PC-3 (cell line): Measurements from ENCODE around the gene IL17REL. TPM values are rescaled to one million over a fixed set of nuclear protein-coding genes. Genes with fewer than 3 reads are reported as not detected.

ENCODE experiments used
- ATAC-seq: fragments of 200-7000 bp; cut with Tn5 transposase; 2 replicates; pipeline ENCODE4 v1.9.1; 2020; ENCODE audit warnings: mild to moderate bottlenecking, moderate library complexity
- BruUV-seq: library from RNA; stranded (reverse); fragments of 400-500 nt; replicated peaks from 2 replicates; lab custom pipeline; 2021; lab: Mats Ljungman, UMichigan
- CTCF ChIA-PET: fragments of 300-600 bp; sonication (Branson Sonifier 250); formaldehyde crosslinking; loops from one replicate; lab custom pipeline; 2022; ENCODE audit warnings: antibody characterized with exemption; lab: Charles Lee
- POLR2A ChIA-PET: fragments of 300-600 bp; sonication (Branson Sonifier 250); formaldehyde crosslinking; loops from one replicate; lab custom pipeline; 2022; ENCODE audit warnings: antibody characterized with exemption; ENCODE audit not compliant: unreplicated experiment; lab: Charles Lee
- DNase-seq: peaks from one replicate; pipeline ENCODE4 v3.0.0-alpha.2; 2015
- H2AFZ ChIP-seq: fragments of 300-600 bp; sonication (generic); 2 replicates; pipeline ENCODE4 v1.6.0; 2016; ENCODE audit warnings: antibody characterized with exemption, low read length
- H3F3A ChIP-seq: fragments of 300-600 bp; sonication (generic); one replicate; pipeline ENCODE4 v1.6.0; 2017; ENCODE audit warnings: antibody characterized with exemption, low read length, control low read depth, mild to moderate bottlenecking; ENCODE audit not compliant: unreplicated experiment
- H3K27ac ChIP-seq: fragments of 300-600 bp; sonication (generic); 2 replicates; pipeline ENCODE4 v1.5.1; 2016; ENCODE audit warnings: mild to moderate bottlenecking, low read length
- H3K27me3 ChIP-seq: fragments of 300-600 bp; sonication (generic); 2 replicates; pipeline ENCODE4 v1.6.1; 2016; ENCODE audit warnings: low read length, mixed read lengths
- H3K36me3 ChIP-seq: fragments of 300-600 bp; sonication (generic); 2 replicates; pipeline ENCODE4 v1.6.1; 2016; ENCODE audit warnings: low read depth, mixed run types, low read length, mixed read lengths
- H3K4me1 ChIP-seq: fragments of 300-600 bp; sonication (generic); 2 replicates; pipeline ENCODE4 v1.5.1; 2016; ENCODE audit warnings: low read length; ENCODE audit not compliant: insufficient read depth
- H3K4me2 ChIP-seq: fragments of 300-600 bp; sonication (generic); 2 replicates; pipeline ENCODE4 v1.6.0; 2016; ENCODE audit warnings: low read length
- H3K4me3 ChIP-seq: fragments of 300-600 bp; sonication (generic); 2 replicates; pipeline ENCODE4 v1.5.1; 2016; ENCODE audit warnings: mild to moderate bottlenecking, low read length, mixed read lengths
- H3K79me2 ChIP-seq: fragments of 300-600 bp; sonication (generic); 2 replicates; pipeline ENCODE4 v1.6.1; 2017; ENCODE audit warnings: low read length, mixed read lengths
- H3K9ac ChIP-seq: fragments of 300-600 bp; sonication (generic); 2 replicates; pipeline ENCODE4 v1.6.0; 2016; ENCODE audit warnings: mild to moderate bottlenecking, low read length
- H3K9me2 ChIP-seq: fragments of 300-600 bp; sonication (generic); replicated peaks from 2 replicates; pipeline ENCODE4 v1.6.1; 2016; ENCODE audit warnings: mixed run types, low read length, mixed read lengths
- H3K9me3 ChIP-seq: fragments of 300-600 bp; sonication (generic); 2 replicates; pipeline ENCODE4 v1.6.1; 2016; ENCODE audit warnings: low read length, mixed read lengths
- H4K20me1 ChIP-seq: fragments of 300-600 bp; sonication (generic); 2 replicates; pipeline ENCODE4 v1.6.1; 2016; ENCODE audit warnings: low read length, mixed read lengths
- CTCF ChIP-seq: fragments of 300-600 bp; sonication (generic); conservative IDR thresholded peaks from 2 replicates; pipeline ENCODE4 v1.5.1; 2017; ENCODE audit warnings: antibody characterized with exemption, low read depth, mild to moderate bottlenecking, low read length
- EZH2 ChIP-seq: fragments of 300-600 bp; sonication (generic); IDR thresholded peaks from one replicate; pipeline ENCODE4 v1.6.1; 2017; ENCODE audit warnings: antibody characterized with exemption, mild to moderate bottlenecking, low read length; ENCODE audit not compliant: unreplicated experiment
- EZH2phosphoT487 ChIP-seq: fragments of 300-600 bp; sonication (generic); IDR thresholded peaks from 2 replicates; pipeline ENCODE4 v1.6.1; 2018; ENCODE audit warnings: mild to moderate bottlenecking, antibody characterized with exemption, low read length, borderline replicate concordance
- intact Hi-C: fragments of 100-400 bp; cut with micrococcal nuclease; formaldehyde crosslinking; loops from 2 replicates; pipeline ENCODE4 v1.9.0; 2023
- total RNA-seq: library from RNA; depleted of rRNA; stranded (reverse); fragments of >200 nt; gene quantifications from 2 replicates; pipeline ENCODE4 v1.2.3, GENCODE V29; 2014

The IL17REL gene
- total RNA-seq, 1 experiment from 2014 or later = 0.04 TPM

- POLR2A ChIA-PET = no interaction called here
- Histone ChIP-seq H3K79me2 (no peaks in the 10 kb centered on the region), H2AFZ (no peak overlapping the region), H4K20me1 (no peaks in the 10 kb centered on the region), H3F3A (no peaks in the 10 kb centered on the region), H3K9ac (no peak overlapping the region), H3K4me3 (no peak overlapping the region), H3K4me2 (no peak overlapping the region), H3K27ac (no peak overlapping the region), H3K9me3 (peaks cover 5% of the 10 kb centered on the region; the same call in 1 of the 2 replicates), H3K36me3 (no peaks in the 10 kb centered on the region), H3K9me2 (no peaks in the 10 kb centered on the region), H3K4me1 (no peaks in the 10 kb centered on the region), H3K27me3 (no peaks in the 10 kb centered on the region)
- CTCF ChIA-PET = no interaction called here
- BruUV-seq = no TSS peak
- DNase-seq (no peak), ATAC-seq (no peak)
- no peak for TF ChIP-seq EZH2phosphoT487
- intact Hi-C loops = no loop called here
Observed at GRCh38 chr22:49995361-49996118, 17.0 kb downstream of the IL17REL start.

GRCh38 chr22:49995041-49995360 lies 17.6 kb downstream of the IL17REL start:
- H3K36me3 ChIP-seq = no peaks in the 10 kb centered on the region
- H3K9ac ChIP-seq = no peak overlapping the region
- H4K20me1 ChIP-seq = no peaks in the 10 kb centered on the region
- H3K4me3 ChIP-seq = no peak overlapping the region
- no peak overlapping the region for H2AFZ ChIP-seq
- BruUV-seq = no TSS peak
- no peaks in the 10 kb centered on the region for H3K79me2 ChIP-seq
- no peak overlapping the region for H3K4me2 ChIP-seq
- DNase-seq = no peak
- no peak overlapping the region for H3K27ac ChIP-seq
- H3F3A ChIP-seq = no peaks in the 10 kb centered on the region
- H3K9me2 ChIP-seq = no peaks in the 10 kb centered on the region
- H3K9me3 ChIP-seq = peaks cover 5% of the 10 kb centered on the region; the same call in 1 of the 2 replicates
- intact Hi-C loops = no loop called here
- CTCF ChIA-PET = no interaction called here
- no peaks in the 10 kb centered on the region for H3K27me3 ChIP-seq
- TF ChIP-seq EZH2phosphoT487 = no peak
- TF ChIP-seq CTCF = no peak
- TF ChIP-seq EZH2 = no peak
- no peak for ATAC-seq
- H3K4me1 ChIP-seq = no peaks in the 10 kb centered on the region
- POLR2A ChIA-PET = no interaction called here

- BruUV-seq = no TSS peak
- Histone ChIP-seq H3K36me3 (no peaks in the 10 kb centered on the region), H3F3A (no peaks in the 10 kb centered on the region), H3K4me3 (no peak overlapping the region), H3K4me2 (no peak overlapping the region), H3K4me1 (no peaks in the 10 kb centered on the region), H2AFZ (no peak overlapping the region), H3K27me3 (no peaks in the 10 kb centered on the region), H3K9me3 (peaks cover 5% of the 10 kb centered on the region; the same call in 1 of the 2 replicates), H3K9me2 (no peaks in the 10 kb centered on the region), H3K79me2 (no peaks in the 10 kb centered on the region), H3K27ac (no peak overlapping the region), H4K20me1 (no peaks in the 10 kb centered on the region), H3K9ac (no peak overlapping the region)
- POLR2A ChIA-PET = no interaction called here
- no peak for DNase-seq
- CTCF ChIA-PET = no interaction called here
- intact Hi-C loops = loop anchor here (5.0 kb wide), 1 partner anchor 62 kb away; no protein-coding TSS in a partner anchor
- no peak for TF ChIP-seq CTCF
- TF ChIP-seq EZH2 = no peak
- no peak for TF ChIP-seq EZH2phosphoT487
- no peak for ATAC-seq
Observed at GRCh38 chr22:49994361-49995040, 18.1 kb downstream of the IL17REL start.
